ENCODE measurements around the gene EPOP. TPM values are rescaled to one million over a fixed set of nuclear protein-coding genes. Genes with fewer than 3 reads are reported as not detected.

Gene EPOP
- total and polyA plus RNA-seq, 2 of the 13 experiments (the other 11 are each of a cell fraction or from before 2014, with no cell fraction given): 14.7 to 37.8 TPM

DNA sequence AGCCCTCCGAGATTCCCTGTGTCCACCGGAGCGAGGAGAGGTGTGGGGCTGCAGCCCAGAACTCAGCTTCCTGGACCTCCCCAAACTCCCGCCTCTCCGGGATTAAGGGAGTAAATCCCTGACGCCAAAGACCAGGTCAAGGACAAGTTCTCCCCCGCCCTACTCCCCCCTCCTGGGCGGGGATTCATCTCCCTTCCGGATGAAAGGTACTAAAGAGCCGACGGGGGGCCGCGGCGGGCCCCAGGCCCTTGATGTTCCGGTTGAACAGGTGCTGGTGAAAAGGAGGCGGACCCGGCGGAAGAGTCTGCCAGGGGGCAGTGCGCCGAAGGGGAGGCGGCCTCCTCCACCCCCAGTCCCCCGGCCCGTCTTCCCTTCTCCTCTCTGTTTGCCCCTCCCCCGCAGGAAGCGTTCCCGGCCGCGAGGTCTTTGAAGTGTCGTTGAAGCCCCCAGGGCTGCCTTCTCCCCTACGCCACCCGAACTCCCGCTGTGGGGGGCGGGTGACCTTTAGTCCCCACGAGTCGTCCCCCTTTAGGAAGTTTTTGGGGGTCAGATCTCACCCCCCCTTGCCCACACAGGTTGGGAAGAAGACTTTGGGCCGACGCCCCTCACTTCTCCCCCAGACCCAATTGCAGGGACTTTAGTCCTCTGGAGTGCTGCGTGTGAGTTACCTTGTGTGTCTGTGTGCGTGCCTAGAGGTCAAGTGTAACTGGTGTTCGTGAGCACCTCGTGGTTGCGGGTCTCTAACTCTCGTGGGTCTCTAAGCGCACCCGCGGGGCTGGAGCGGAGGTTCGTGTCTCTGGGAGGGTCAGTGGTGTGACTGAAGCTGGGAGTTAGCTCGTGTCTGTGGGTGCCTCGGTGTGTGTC lies 29.2 kb upstream of the EPOP start (continued):
- peak; percentile 95 for TF ChIP-seq ZNF878 (CRISPR knock-in tag; IDR thresholded peaks at IDR 0.05)
- no peak; the same call in none of the 2 replicates for TF ChIP-seq ZBTB44 (CRISPR knock-in tag; IDR thresholded peaks at IDR 0.05)
- peak; percentile 79 for TF ChIP-seq ZNF276 (CRISPR knock-in tag; IDR thresholded peaks at IDR 0.05; ENCODE audit: low read depth)
- TF ChIP-seq, protein P1, sequence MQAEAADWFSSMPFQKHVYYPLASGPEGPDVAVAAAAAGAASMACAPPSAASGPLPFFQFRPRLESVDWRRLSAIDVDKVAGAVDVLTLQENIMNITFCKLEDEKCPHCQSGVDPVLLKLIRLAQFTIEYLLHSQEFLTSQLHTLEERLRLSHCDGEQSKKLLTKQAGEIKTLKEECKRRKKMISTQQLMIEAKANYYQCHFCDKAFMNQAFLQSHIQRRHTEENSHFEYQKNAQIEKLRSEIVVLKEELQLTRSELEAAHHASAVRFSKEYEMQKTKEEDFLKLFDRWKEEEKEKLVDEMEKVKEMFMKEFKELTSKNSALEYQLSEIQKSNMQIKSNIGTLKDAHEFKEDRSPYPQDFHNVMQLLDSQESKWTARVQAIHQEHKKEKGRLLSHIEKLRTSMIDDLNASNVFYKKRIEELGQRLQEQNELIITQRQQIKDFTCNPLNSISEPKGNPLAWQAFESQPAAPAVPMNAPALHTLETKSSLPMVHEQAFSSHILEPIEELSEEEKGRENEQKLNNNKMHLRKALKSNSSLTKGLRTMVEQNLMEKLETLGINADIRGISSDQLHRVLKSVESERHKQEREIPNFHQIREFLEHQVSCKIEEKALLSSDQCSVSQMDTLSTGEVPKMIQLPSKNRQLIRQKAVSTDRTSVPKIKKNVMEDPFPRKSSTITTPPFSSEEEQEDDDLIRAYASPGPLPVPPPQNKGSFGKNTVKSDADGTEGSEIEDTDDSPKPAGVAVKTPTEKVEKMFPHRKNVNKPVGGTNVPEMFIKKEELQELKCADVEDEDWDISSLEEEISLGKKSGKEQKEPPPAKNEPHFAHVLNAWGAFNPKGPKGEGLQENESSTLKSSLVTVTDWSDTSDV (CRISPR knock-in tag; IDR thresholded peaks at IDR 0.05): peak; percentile 88; the same call in 1 of the 2 replicates
- TF ChIP-seq ZNF430 (CRISPR knock-in tag; IDR thresholded peaks at IDR 0.05): peak; percentile 99
- TF ChIP-seq YEATS2 (CRISPR knock-in tag; IDR thresholded peaks at IDR 0.05; ENCODE audit: borderline replicate concordance): peak; percentile 75; the same call in 1 of the 2 replicates
- TF ChIP-seq ZNF646 (CRISPR knock-in tag; IDR thresholded peaks at IDR 0.05): no peak
- TF ChIP-seq SMAD9 (CRISPR knock-in tag; IDR thresholded peaks at IDR 0.05): no peak
- peak; percentile 66; the same call in 1 of the 2 replicates for TF ChIP-seq ADNP (CRISPR knock-in tag; IDR thresholded peaks at IDR 0.05)
- TF ChIP-seq FOXC1 (CRISPR knock-in tag; IDR thresholded peaks at IDR 0.05; ENCODE audit: borderline replicate concordance): peak; percentile 50; the same call in 1 of the 2 replicates
- peak; percentile 91; the same call in 1 of the 2 replicates for TF ChIP-seq KMT2A (CRISPR knock-in tag; IDR thresholded peaks at IDR 0.05)
- TF ChIP-seq, protein P2, sequence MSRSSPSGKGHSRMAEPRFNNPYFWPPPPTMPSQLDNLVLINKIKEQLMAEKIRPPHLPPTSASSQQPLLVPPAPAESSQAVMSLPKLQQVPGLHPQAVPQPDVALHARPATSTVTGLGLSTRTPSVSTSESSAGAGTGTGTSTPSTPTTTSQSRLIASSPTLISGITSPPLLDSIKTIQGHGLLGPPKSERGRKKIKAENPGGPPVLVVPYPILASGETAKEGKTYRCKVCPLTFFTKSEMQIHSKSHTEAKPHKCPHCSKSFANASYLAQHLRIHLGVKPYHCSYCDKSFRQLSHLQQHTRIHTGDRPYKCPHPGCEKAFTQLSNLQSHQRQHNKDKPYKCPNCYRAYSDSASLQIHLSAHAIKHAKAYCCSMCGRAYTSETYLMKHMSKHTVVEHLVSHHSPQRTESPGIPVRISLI (CRISPR knock-in tag; IDR thresholded peaks at IDR 0.05; ENCODE audit: borderline replicate concordance): peak; percentile 54; the same call in 1 of the 2 replicates
- TF ChIP-seq NFIC (IDR thresholded peaks at IDR 0.05; ENCODE audit: low read length): peak; percentile 97
